Keratinocyte (primary cell): ENCODE data around the gene MCEMP1. TPM values are rescaled to one million over a fixed set of nuclear protein-coding genes. Genes with fewer than 3 reads are reported as not detected.

Source experiments
- DNase-seq: peaks from one replicate; pipeline ENCODE4 v3.0.0-alpha.2; 2011; ENCODE audit warnings: low read depth, missing footprints, low spot score
- FAIRE-seq: peaks from 2 replicates; lab custom pipeline; 2011; peaks lifted over from hg19 to GRCh38; lab: Jason Lieb, UNC
- H2AFZ ChIP-seq: 2 replicates; pipeline ENCODE4 v1.6.0; 2012; ENCODE audit warnings: low read length, control low read depth, inconsistent platforms; ENCODE audit not compliant: control insufficient read depth
- H3K27ac ChIP-seq: 2 replicates; pipeline ENCODE4 v1.5.1; 2011; ENCODE audit warnings: low read length; ENCODE audit not compliant: control insufficient read depth, insufficient read depth
- H3K27me3 ChIP-seq: 3 replicates; pipeline ENCODE4 v1.6.0; 2011; ENCODE audit warnings: low read length; ENCODE audit not compliant: control insufficient read depth, insufficient read depth; ENCODE audit errors: extremely low read depth
- H3K36me3 ChIP-seq, 2 experiments: 2 replicates in 1 of 2; 3 replicates in 1 of 2; pipeline ENCODE4 v1.5.1; 2011; ENCODE audit warnings: low read length in 2 of 2, mild to moderate bottlenecking in 1 of 2; ENCODE audit not compliant: control insufficient read depth in 2 of 2, insufficient read depth in 2 of 2; ENCODE audit errors: extremely low read depth in 1 of 2
- H3K4me1 ChIP-seq: 3 replicates; pipeline ENCODE4 v1.5.1; 2011; ENCODE audit warnings: low read length; ENCODE audit not compliant: control insufficient read depth, insufficient read depth; ENCODE audit errors: extremely low read depth
- H3K4me2 ChIP-seq: 3 replicates; pipeline ENCODE4 v1.6.0; 2011; ENCODE audit warnings: low read depth, low read length; ENCODE audit not compliant: control insufficient read depth, insufficient read depth; ENCODE audit errors: extremely low read depth
- H3K4me3 ChIP-seq, 3 experiments: fragments of 200-600 bp in 1 of 3; sonication (generic) in 1 of 3; 2 replicates in 2 of 3; 3 replicates in 1 of 3; pipeline ENCODE4 v1.5.1; 2011 to 2016; ENCODE audit warnings: low read length in 3 of 3, mild to moderate bottlenecking in 3 of 3, control low read depth in 2 of 3, inconsistent platforms in 1 of 3, low read depth in 1 of 3, mixed read lengths in 1 of 3, mixed run types in 1 of 3, moderate library complexity in 1 of 3; ENCODE audit not compliant: control insufficient read depth in 2 of 3, insufficient read depth in 2 of 3; ENCODE audit errors: extremely low read depth in 1 of 3
- H3K79me2 ChIP-seq: 2 replicates; pipeline ENCODE4 v1.6.0; 2012; ENCODE audit warnings: low read length; ENCODE audit not compliant: control insufficient read depth, insufficient read depth
- H3K9ac ChIP-seq: 3 replicates; pipeline ENCODE4 v1.6.0; 2011; ENCODE audit warnings: low read length; ENCODE audit not compliant: control insufficient read depth, insufficient read depth; ENCODE audit errors: extremely low read depth
- H3K9me1 ChIP-seq: 3 replicates; pipeline ENCODE4 v1.6.0; 2011; ENCODE audit warnings: low read length; ENCODE audit not compliant: control insufficient read depth, insufficient read depth; ENCODE audit errors: extremely low read depth
- H3K9me3 ChIP-seq: 2 replicates; pipeline ENCODE4 v1.5.1; 2012; ENCODE audit warnings: low read depth, low read length; ENCODE audit not compliant: control insufficient read depth
- H4K20me1 ChIP-seq: 3 replicates; pipeline ENCODE4 v1.6.0; 2011; ENCODE audit warnings: low read length; ENCODE audit not compliant: control insufficient read depth, insufficient read depth; ENCODE audit errors: extremely low read depth
- CTCF ChIP-seq, 3 experiments: IDR thresholded peaks in 1 of 3; conservative IDR thresholded peaks in 1 of 3; optimal IDR thresholded peaks in 1 of 3; 2 replicates in 2 of 3; 3 replicates in 1 of 3; pipeline versions ENCODE3 to v1.5.1; 2011; ENCODE audit warnings: low read length in 3 of 3, mild to moderate bottlenecking in 3 of 3, moderate library complexity in 2 of 3, control low read depth in 1 of 3, inconsistent platforms in 1 of 3; ENCODE audit not compliant: insufficient read depth in 2 of 3; ENCODE audit errors: extremely low read depth in 1 of 3
- EZH2 ChIP-seq: IDR thresholded peaks from one replicate; pipeline ENCODE4 v1.6.1; 2012; ENCODE audit warnings: inconsistent platforms, mild to moderate bottlenecking, low read length, moderate library complexity
- dilution Hi-C: fragments of 300-500 bp; cut with MboI; formaldehyde crosslinking; loops from one replicate; pipeline ENCODE4 v1.7.0; 2020; ENCODE audit warnings: low sequenced_read_pairs; ENCODE audit not compliant: extremely low pct_ligation_motif_present
- polyA plus RNA-seq, 5 experiments: library from polyadenylated mRNA; depleted of rRNA in 3 of 5; stranded (reverse) in 3 of 5; stranded (forward) in 1 of 5; unstranded in 1 of 5; fragments of >200 nt; gene quantifications; 1 replicate in 1 of 5; 2 replicates in 3 of 5; 3 replicates in 1 of 5; pipeline versions ENCODE4 v1.2.1 to v1.2.3, GENCODE V29; 2011 to 2012; ENCODE audit warnings: missing spikeins in 2 of 5, low read depth in 1 of 5, low replicate concordance in 1 of 5

MCEMP1 gene
- polyA plus RNA-seq, 1 donor (not counting 4 experiments of a cell fraction or from before 2014, with no cell fraction given), result not detected

- Histone ChIP-seq H3K36me3 (peaks cover 0 to 5% of the 10 kb centered on the region in 2 experiments), H2AFZ (no peak within 1 kb of the TSS), H3K4me2 (no peak within 1 kb of the TSS), H3K9ac (no peak within 1 kb of the TSS), H3K27me3 (no peaks in the 10 kb centered on the region), H4K20me1 (no peaks in the 10 kb centered on the region), H3K4me1 (peaks cover 9% of the 10 kb centered on the region), H3K79me2 (peaks cover 33% of the 10 kb centered on the region), H3K4me3 (no peak within 1 kb of the TSS), H3K9me1 (no peaks in the 10 kb centered on the region), H3K9me3 (no peaks in the 10 kb centered on the region), H3K27ac (no peak within 1 kb of the TSS)
- TF ChIP-seq CTCF (optimal IDR thresholded peaks at IDR 0.05 in 1 of 3, IDR thresholded peaks at IDR 0.05 in 1 of 3, conservative IDR thresholded peaks at IDR 0.05 in 1 of 3; ENCODE audit: extremely low read depth in 1 of 3, insufficient read depth in 2 of 3, low read length in 3 of 3) (no peak), EZH2 (no peak)
- FAIRE-seq (no peak), DNase-seq (no peak)
- dilution Hi-C loops, result no loop called here
Observed at GRCh38 chr19:7633698-7634097, 43.2 kb upstream of the MCEMP1 start, which contains the start of gene PCP2. Gene PCP2, minus strand, starts transcription at chr19:7633719. Its CDS starts 262 bp downstream, at chr19:7633457.

GRCh38 chr19:7635670-7636069 lies 41.2 kb upstream of the MCEMP1 start:
- Histone ChIP-seq H3K9me1 (no peaks in the 10 kb centered on the region), H3K9me3 (no peaks in the 10 kb centered on the region), H3K27me3 (no peaks in the 10 kb centered on the region), H4K20me1 (no peaks in the 10 kb centered on the region), H3K4me3 (no peak overlapping the region), H3K79me2 (peaks cover 24% of the 10 kb centered on the region), H3K27ac (no peak overlapping the region), H3K36me3 (peaks cover 5 to 14% of the 10 kb centered on the region in 2 experiments), H3K4me2 (no peak overlapping the region), H3K9ac (no peak overlapping the region), H3K4me1 (peaks cover 3% of the 10 kb centered on the region), H2AFZ (no peak overlapping the region)
- DNase-seq (no peak), FAIRE-seq (no peak)
- dilution Hi-C loops, result no loop called here
- TF ChIP-seq EZH2 (no peak), CTCF (optimal IDR thresholded peaks at IDR 0.05 in 1 of 3, IDR thresholded peaks at IDR 0.05 in 1 of 3, conservative IDR thresholded peaks at IDR 0.05 in 1 of 3; ENCODE audit: extremely low read depth in 1 of 3, insufficient read depth in 2 of 3, low read length in 3 of 3) (no peak)
